B cell (primary cell): ENCODE results near the gene PKNOX2. TPM values are rescaled to one million over a fixed set of nuclear protein-coding genes. Genes with fewer than 3 reads are reported as not detected.

ENCODE experiments used
- ATAC-seq: fragments of 200-7000 bp; cut with Tn5 transposase; one replicate; pipeline ENCODE4 v1.10.0; 2021; ENCODE audit warnings: low read depth, mild to moderate bottlenecking, moderate number of reproducible peaks, moderate library complexity
- CTCF ChIA-PET: fragments of 350-600 bp; sonication (Branson Sonifier 250); formaldehyde crosslinking; loops from one replicate; lab custom pipeline; 2021; ENCODE audit warnings: antibody characterized with exemption, inconsistent platforms; lab: Charles Lee
- POLR2A ChIA-PET: fragments of 350-600 bp; sonication (Branson Sonifier 250); formaldehyde crosslinking; loops from one replicate; lab custom pipeline; 2021; ENCODE audit warnings: antibody characterized with exemption; lab: Charles Lee
- DNase-seq: peaks from one replicate; pipeline ENCODE4 v3.0.0; 2013
- H2AFZ ChIP-seq: 2 replicates; pipeline ENCODE4 v1.6.1; 2012; ENCODE audit warnings: mild to moderate bottlenecking, low read depth, low read length; ENCODE audit not compliant: insufficient read depth, poor library complexity, severe bottlenecking
- H3K27ac ChIP-seq, 2 donors: 1 replicate in 1 of 2; 2 replicates in 1 of 2; pipeline ENCODE4 v1.5.1; 2012 to 2013; ENCODE audit warnings: low read length in 2 of 2, mild to moderate bottlenecking in 2 of 2, moderate library complexity in 1 of 2
- H3K27me3 ChIP-seq, 4 experiments: fragments of 200-600 bp in 1 of 4; sonication (generic) in 1 of 4; replicated peaks in 1 of 4; 1 replicate in 2 of 4; 2 replicates in 2 of 4; pipeline versions ENCODE4 v1.6.1 to v1.7.0; 2013 to 2016; ENCODE audit warnings: low read length in 3 of 4, mild to moderate bottlenecking in 2 of 4, mixed read lengths in 1 of 4, moderate library complexity in 1 of 4; ENCODE audit not compliant: insufficient read depth in 4 of 4, control insufficient read depth in 3 of 4; ENCODE audit errors: control extremely low read depth in 1 of 4
- H3K36me3 ChIP-seq, 2 experiments: replicated peaks in 1 of 2; 1 replicate in 1 of 2; 2 replicates in 1 of 2; pipeline versions ENCODE4 v1.6.1 to v1.7.1; 2013; ENCODE audit warnings: low read length in 1 of 2; ENCODE audit not compliant: insufficient read depth in 2 of 2, control insufficient read depth in 1 of 2; ENCODE audit errors: control extremely low read depth in 1 of 2, extremely low read depth in 1 of 2
- H3K4me1 ChIP-seq, 2 donors: fragments of 200-600 bp in 1 of 2; sonication (generic) in 1 of 2; 1 replicate in 1 of 2; 2 replicates in 1 of 2; pipeline versions ENCODE4 v1.5.1 to v1.6.1; 2013 to 2017; ENCODE audit warnings: low read length in 2 of 2; ENCODE audit not compliant: control insufficient read depth in 2 of 2, insufficient read depth in 2 of 2
- H3K4me2 ChIP-seq: replicated peaks from 2 replicates; pipeline ENCODE3; 2012; ENCODE audit warnings: mild to moderate bottlenecking, low read depth, low read length; ENCODE audit not compliant: poor library complexity, severe bottlenecking
- H3K4me3 ChIP-seq, 5 experiments: fragments of 200-600 bp in 1 of 5; sonication (generic) in 1 of 5; 1 replicate in 3 of 5; 2 replicates in 2 of 5; pipeline versions ENCODE4 v1.5.1 to v1.7.0; 2011 to 2016; ENCODE audit warnings: low read length in 4 of 5, mild to moderate bottlenecking in 4 of 5, low read depth in 2 of 5, control low read depth in 1 of 5, moderate library complexity in 1 of 5; ENCODE audit not compliant: insufficient read depth in 1 of 5; ENCODE audit errors: control extremely low read depth in 1 of 5, extremely low read depth in 1 of 5
- H3K79me2 ChIP-seq: fragments of 200-600 bp; sonication (generic); one replicate; pipeline ENCODE4 v1.6.0; 2016; ENCODE audit warnings: low read length; ENCODE audit not compliant: control insufficient read depth, insufficient read depth
- H3K9ac ChIP-seq: fragments of 200-600 bp; sonication (generic); 2 replicates; pipeline ENCODE4 v1.6.1; 2017; ENCODE audit warnings: mild to moderate bottlenecking, low read length, moderate library complexity
- H3K9me3 ChIP-seq, 3 donors: one replicate each; pipeline versions ENCODE4 v1.6.1 to v1.7.1; 2013; ENCODE audit warnings: low read length in 2 of 3; ENCODE audit not compliant: control insufficient read depth in 2 of 3, insufficient read depth in 1 of 3; ENCODE audit errors: control extremely low read depth in 1 of 3
- H4K20me1 ChIP-seq: 2 replicates; pipeline ENCODE4 v1.6.0; 2012; ENCODE audit warnings: mild to moderate bottlenecking, low read length; ENCODE audit not compliant: insufficient read depth, control insufficient read depth, poor library complexity, severe bottlenecking
- H3K27ac Mint-ChIP-seq: one replicate; pipeline ENCODE4 v1.8.0; 2021; ENCODE audit warnings: mixed read lengths
- H3K27me3 Mint-ChIP-seq: one replicate; pipeline ENCODE4 v1.8.0; 2021; ENCODE audit warnings: mixed read lengths
- H3K4me1 Mint-ChIP-seq: one replicate; pipeline ENCODE4 v1.8.0; 2021; ENCODE audit warnings: mixed read lengths
- H3K4me3 Mint-ChIP-seq: one replicate; pipeline ENCODE4 v1.8.0; 2021; ENCODE audit warnings: mixed read lengths
- H3K9me3 Mint-ChIP-seq: one replicate; pipeline ENCODE4 v1.8.0; 2022; ENCODE audit warnings: mixed read lengths; ENCODE audit not compliant: insufficient read depth
- CTCF ChIP-seq: fragments of 200-600 bp; IDR thresholded peaks from one replicate; pipeline ENCODE4 v1.8.0; 2022; ENCODE audit warnings: antibody characterized with exemption, mild to moderate bottlenecking
- EZH2 ChIP-seq: IDR thresholded peaks from 2 replicates; pipeline ENCODE4 v1.6.1; 2012; ENCODE audit warnings: borderline replicate concordance, low read depth, mild to moderate bottlenecking, moderate library complexity, low read length; ENCODE audit not compliant: insufficient read depth, poor library complexity, severe bottlenecking
- WGBS: methylation state at CpG from one replicate; pipeline ENCODE4 v1.1.5; 2013; ENCODE audit warnings: missing lambda C conversion rate; ENCODE audit not compliant: insufficient coverage; 5-methylcytosine and 5-hydroxymethylcytosine counted together
- intact Hi-C: fragments of 100-400 bp; cut with micrococcal nuclease; formaldehyde crosslinking; loops from one replicate; pipeline ENCODE4 v1.10.0; 2022
- polyA plus RNA-seq: library from polyadenylated mRNA; depleted of rRNA; stranded (reverse); fragments of >200 nt; gene quantifications from 2 replicates; pipeline ENCODE4 v1.2.3, GENCODE V29; 2012
- total RNA-seq, 2 donors: library from RNA; stranded (reverse); fragments of 120-200 nt in 1 of 2; gene quantifications; 1 replicate in 1 of 2; 2 replicates in 1 of 2; pipeline versions ENCODE4 v1.2.3 to v1.2.4, GENCODE V29; 2013 to 2022

The PKNOX2 gene
- total and polyA plus RNA-seq, 2 donors (not counting 1 experiment from before 2014, with no cell fraction given) = not detected

- TF ChIP-seq CTCF = no peak
- no peak for TF ChIP-seq EZH2
- H2AFZ ChIP-seq = no peak overlapping the region
- POLR2A ChIA-PET = no interaction called here
- no peak overlapping the region for H3K9ac ChIP-seq
- H3K27me3 Mint-ChIP-seq = no peaks in the 10 kb centered on the region
- no peak overlapping the region for H3K27ac ChIP-seq
- 100% methylated on average over 2 of the region's 2 CpGs for WGBS
- H3K4me2 ChIP-seq = no peak overlapping the region
- no peaks in the 10 kb centered on the region for H3K79me2 ChIP-seq
- H3K9me3 Mint-ChIP-seq = no peaks in the 10 kb centered on the region
- no peaks in the 10 kb centered on the region for H4K20me1 ChIP-seq
- no peak for DNase-seq
- H3K4me1 Mint-ChIP-seq = peaks cover 3% of the 10 kb centered on the region
- intact Hi-C loops = no loop called here
- H3K27me3 ChIP-seq = peaks cover 0 to under 1% (median 0%) of the 10 kb centered on the region in 4 experiments
- no peak overlapping the region for H3K4me3 ChIP-seq
- no peak for ATAC-seq
- no peak overlapping the region for H3K4me3 Mint-ChIP-seq
- CTCF ChIA-PET = no interaction called here
- H3K9me3 ChIP-seq = no peaks in the 10 kb centered on the region
- no peaks in the 10 kb centered on the region for H3K36me3 ChIP-seq
- no peaks in the 10 kb centered on the region for H3K4me1 ChIP-seq
- no peak overlapping the region for H3K27ac Mint-ChIP-seq
Observed at GRCh38 chr11:125449565-125449964, 285.0 kb downstream of the PKNOX2 start.

GRCh38 chr11:125451400-125452124, 287.0 kb downstream of the PKNOX2 start:
- Mint-ChIP-seq H3K4me1 (peaks cover 3% of the 10 kb centered on the region), H3K9me3 (no peaks in the 10 kb centered on the region), H3K27me3 (no peaks in the 10 kb centered on the region), H3K27ac (no peak overlapping the region), H3K4me3 (no peak overlapping the region)
- Histone ChIP-seq H3K27ac (no peak overlapping the region), H3K4me2 (no peak overlapping the region), H2AFZ (peak overlapping the region; percentile 60), H4K20me1 (no peaks in the 10 kb centered on the region), H3K4me1 (no peaks in the 10 kb centered on the region), H3K27me3 (no peaks in the 10 kb centered on the region), H3K36me3 (no peaks in the 10 kb centered on the region), H3K79me2 (no peaks in the 10 kb centered on the region), H3K9me3 (no peaks in the 10 kb centered on the region), H3K9ac (no peak overlapping the region), H3K4me3 (no peak overlapping the region)
- no peak for TF ChIP-seq EZH2
- intact Hi-C loops = no loop called here
- WGBS = 30% methylated on average over 8 of the region's 10 CpGs
- ATAC-seq (no peak), DNase-seq (no peak)
- POLR2A ChIA-PET = no interaction called here
- CTCF ChIA-PET = interaction anchor here (0.5 to 1.6 kb wide), 6 partner anchors 9 to 969 kb away, joined by 3 to 5 read pairs (median 4); partner anchors contain the start of genes EI24 and FEZ1
